GM23338 (cell line): ENCODE results near the gene CATSPERE. TPM values are rescaled to one million over a fixed set of nuclear protein-coding genes. Genes with fewer than 3 reads are reported as not detected.

Experiments
- ATAC-seq: fragments of 200-7000 bp; cut with Tn5 transposase; 3 replicates; pipeline ENCODE4 v1.9.1; 2020
- DNase-seq: peaks from one replicate; pipeline ENCODE4 v3.0.0-alpha.2; 2015; ENCODE audit warnings: low spot score
- H2AFZ ChIP-seq: fragments of 200-600 bp; sonication (generic); 2 replicates; pipeline ENCODE4 v1.8.0; 2016; ENCODE audit warnings: antibody characterized with exemption, mild to moderate bottlenecking, moderate library complexity
- H3F3A ChIP-seq: fragments of 200-600 bp; sonication (generic); replicated peaks from 2 replicates; pipeline ENCODE4 v1.8.0; 2017; ENCODE audit warnings: antibody characterized with exemption, mixed run types, low read depth
- H3K27ac ChIP-seq: fragments of 200-600 bp; sonication (generic); 2 replicates; pipeline ENCODE4 v1.6.1; 2016; ENCODE audit warnings: low read depth
- H3K27me3 ChIP-seq: fragments of 200-600 bp; sonication (generic); 2 replicates; pipeline ENCODE4 v1.8.0; 2016; ENCODE audit warnings: mild to moderate bottlenecking, mixed run types, moderate library complexity; ENCODE audit not compliant: insufficient read depth
- H3K36me3 ChIP-seq: fragments of 200-600 bp; sonication (generic); 2 replicates; pipeline ENCODE4 v1.8.0; 2016; ENCODE audit warnings: mild to moderate bottlenecking; ENCODE audit not compliant: insufficient read depth
- H3K4me1 ChIP-seq: fragments of 200-600 bp; sonication (generic); 2 replicates; pipeline ENCODE4 v1.8.0; 2016; ENCODE audit warnings: mild to moderate bottlenecking, moderate library complexity; ENCODE audit not compliant: insufficient read depth
- H3K4me2 ChIP-seq: fragments of 200-600 bp; sonication (generic); 2 replicates; pipeline ENCODE4 v1.7.1; 2017; ENCODE audit warnings: mixed run types
- H3K4me3 ChIP-seq: fragments of 200-600 bp; sonication (generic); 2 replicates; pipeline ENCODE4 v1.6.1; 2016; ENCODE audit warnings: mixed run types
- H3K79me2 ChIP-seq: fragments of 200-600 bp; sonication (generic); replicated peaks from 2 replicates; pipeline ENCODE4 v1.8.0; 2017; ENCODE audit warnings: mild to moderate bottlenecking; ENCODE audit not compliant: insufficient read depth
- H3K9me2 ChIP-seq: fragments of 200-600 bp; sonication (generic); 2 replicates; pipeline ENCODE4 v1.8.0; 2017; ENCODE audit not compliant: insufficient read depth
- H4K20me1 ChIP-seq: fragments of 200-600 bp; sonication (generic); replicated peaks from 2 replicates; pipeline ENCODE4 v1.8.0; 2017; ENCODE audit warnings: mild to moderate bottlenecking; ENCODE audit not compliant: insufficient read depth
- H3K27ac Mint-ChIP-seq: 2 replicates; pipeline ENCODE4 v1.8.0; 2020; ENCODE audit warnings: inconsistent platforms, mild to moderate bottlenecking, moderate library complexity, mixed read lengths
- H3K27me3 Mint-ChIP-seq: 3 replicates; pipeline ENCODE4 v1.8.0; 2022; ENCODE audit warnings: low read depth, mild to moderate bottlenecking, moderate library complexity, mixed read lengths, inconsistent platforms; ENCODE audit not compliant: insufficient read depth, poor library complexity
- H3K36me3 Mint-ChIP-seq: 3 replicates; pipeline ENCODE4 v1.8.0; 2021; ENCODE audit warnings: low read depth, mild to moderate bottlenecking, inconsistent platforms, moderate library complexity, mixed read lengths
- H3K4me1 Mint-ChIP-seq: 3 replicates; pipeline ENCODE4 v1.8.0; 2020; ENCODE audit warnings: mild to moderate bottlenecking, inconsistent platforms, mixed read lengths
- H3K4me3 Mint-ChIP-seq: 3 replicates; pipeline ENCODE4 v1.8.0; 2021; ENCODE audit warnings: moderate library complexity, mild to moderate bottlenecking, inconsistent platforms, mixed read lengths
- H3K9me3 Mint-ChIP-seq: 3 replicates; pipeline ENCODE4 v1.8.0; 2020; ENCODE audit warnings: moderate library complexity, mild to moderate bottlenecking, inconsistent platforms, mixed read lengths
- CREB1 ChIP-seq: fragments of 250-450 bp; sonication (Bioruptor Pico); IDR thresholded peaks from 2 replicates; pipeline ENCODE4 v1.5.0; 2020; ENCODE audit warnings: low read depth, mild to moderate bottlenecking, moderate library complexity
- EZH2 ChIP-seq: fragments of 200-600 bp; sonication (generic); IDR thresholded peaks from one replicate; pipeline ENCODE4 v1.8.0; 2017; ENCODE audit warnings: antibody characterized with exemption, mild to moderate bottlenecking, low read depth; ENCODE audit not compliant: unreplicated experiment
- EZH2phosphoT487 ChIP-seq: fragments of 200-600 bp; sonication (generic); IDR thresholded peaks from one replicate; pipeline ENCODE4 v1.8.1; 2018; ENCODE audit warnings: antibody characterized with exemption; ENCODE audit not compliant: unreplicated experiment
- JUNB ChIP-seq: IDR thresholded peaks from one replicate; pipeline ENCODE4 v1.6.1; 2016; ENCODE audit warnings: antibody characterized with exemption; ENCODE audit not compliant: unreplicated experiment
- POLR2AphosphoS5 ChIP-seq: IDR thresholded peaks from 2 replicates; pipeline ENCODE4 v1.6.1; 2016; ENCODE audit warnings: antibody characterized with exemption, low read depth
- STAT1 ChIP-seq: IDR thresholded peaks from one replicate; pipeline ENCODE4 v1.6.1; 2016; ENCODE audit warnings: antibody characterized with exemption; ENCODE audit not compliant: unreplicated experiment
- ZNF331 ChIP-seq: fragments of 250-450 bp; sonication (Bioruptor Pico); IDR thresholded peaks from 2 replicates; pipeline ENCODE4 v1.5.0; 2020; ENCODE audit warnings: low read depth, mild to moderate bottlenecking, moderate library complexity
- ZNF462 ChIP-seq: fragments of 250-450 bp; sonication (Bioruptor Pico); IDR thresholded peaks from 2 replicates; pipeline ENCODE4 v1.5.0; 2020; ENCODE audit warnings: mild to moderate bottlenecking, moderate library complexity
- polyA plus RNA-seq: library from polyadenylated mRNA; unstranded; fragments of >200 nt; fragmentation: Nextera tagmentation; extraction: Ambion mirVana; gene quantifications from 2 replicates; pipeline ENCODE4 v1.2.1, GENCODE V29; 2016
- total RNA-seq: library from RNA; depleted of rRNA; stranded (reverse); fragments of >200 nt; shearing (Covaris generic); gene quantifications from 2 replicates; pipeline ENCODE4 v1.2.3, GENCODE V29; 2014

The CATSPERE gene
- total and polyA plus RNA-seq, 2 experiments from 2014 or later = 0.70 TPM; not detected in 1

GRCh38 chr1:244614879-244615278, 153.8 kb downstream of the CATSPERE start (continued):
- no peak for TF ChIP-seq ZNF462
- no peak for TF ChIP-seq POLR2AphosphoS5
- TF ChIP-seq CREB1 (CRISPR knock-in tag) = no peak
- no peak for TF ChIP-seq ZNF331 (CRISPR knock-in tag)
- TF ChIP-seq EZH2 = no peak
- no peak for TF ChIP-seq EZH2phosphoT487

GRCh38 chr1:244615301-244615700, 154.2 kb downstream of the CATSPERE start:
- H3K9me2 ChIP-seq = no peaks in the 10 kb centered on the region
- no peak overlapping the region for H2AFZ ChIP-seq
- no peak overlapping the region for H3K4me2 ChIP-seq
- H4K20me1 ChIP-seq = no peaks in the 10 kb centered on the region
- no peaks in the 10 kb centered on the region for H3K36me3 ChIP-seq
- TF ChIP-seq EZH2 = no peak
- no peak for TF ChIP-seq ZNF331 (CRISPR knock-in tag)
- no peak for TF ChIP-seq ZNF462
- no peak for TF ChIP-seq STAT1
- TF ChIP-seq EZH2phosphoT487 = no peak
- no peak for TF ChIP-seq JUNB
- H3F3A ChIP-seq = no peaks in the 10 kb centered on the region
- H3K4me1 ChIP-seq = peaks cover 15% of the 10 kb centered on the region; the same call in 1 of the 2 replicates
- H3K27ac ChIP-seq = no peak overlapping the region
- H3K27me3 ChIP-seq = no peaks in the 10 kb centered on the region
- no peak for DNase-seq
- ATAC-seq = no peak
- peaks cover 19% of the 10 kb centered on the region for H3K4me1 Mint-ChIP-seq
- H3K4me3 Mint-ChIP-seq = no peak overlapping the region
- peaks cover 2% of the 10 kb centered on the region for H3K27me3 Mint-ChIP-seq
- no peaks in the 10 kb centered on the region for H3K36me3 Mint-ChIP-seq
- no peaks in the 10 kb centered on the region for H3K9me3 Mint-ChIP-seq
- no peak overlapping the region for H3K27ac Mint-ChIP-seq
- H3K79me2 ChIP-seq = no peaks in the 10 kb centered on the region
- no peak overlapping the region for H3K4me3 ChIP-seq
